HepG2 (cell line): ENCODE measurements around the gene TFPI. TPM values are rescaled to one million over a fixed set of nuclear protein-coding genes. Genes with fewer than 3 reads are reported as not detected.

Experiments used
- ATAC-seq: fragments of 200-7000 bp; cut with Tn5 transposase; 3 replicates; pipeline ENCODE4 v1.9.1; 2020; ENCODE audit warnings: mild to moderate bottlenecking, moderate library complexity
- BruUV-seq: library from RNA; stranded (reverse); fragments of 400-500 nt; replicated peaks from 2 replicates; lab custom pipeline; 2021; lab: Mats Ljungman, UMichigan
- CTCF ChIA-PET: fragments of 300-600 bp; formaldehyde crosslinking; extraction: SDS; loops from one replicate; lab custom pipeline; 2021; ENCODE audit warnings: low total read pairs, inconsistent platforms, low intra/inter-chr PET ratio; lab: Yijun Ruan, JAX
- POLR2A ChIA-PET: fragments of 350-600 bp; sonication (Branson Sonifier 250); formaldehyde crosslinking; loops from one replicate; lab custom pipeline; 2020; ENCODE audit warnings: antibody characterized with exemption, inconsistent platforms; lab: Yijun Ruan, JAX
- DNase-seq: peaks from one replicate; pipeline ENCODE4 v3.0.0-alpha.2; 2015; ENCODE audit warnings: low spot score
- FAIRE-seq: peaks from 3 replicates; lab custom pipeline; 2011; peaks lifted over from hg19 to GRCh38; lab: Jason Lieb, UNC
- H2AFZ ChIP-seq: one replicate; pipeline ENCODE4 v1.6.1; 2011; ENCODE audit warnings: low read length, inconsistent platforms
- H3K27ac ChIP-seq: fragments of 300-600 bp; 3 replicates; pipeline ENCODE4 v1.8.0; 2011; ENCODE audit warnings: mixed run types, mild to moderate bottlenecking, mixed read lengths, low read length, inconsistent platforms; ENCODE audit not compliant: insufficient read depth; ENCODE audit errors: extremely low read length
- H3K27me3 ChIP-seq, 2 experiments: fragments of 200-600 bp in 1 of 2; 2 replicates in 1 of 2; 3 replicates in 1 of 2; pipeline versions ENCODE4 v1.6.0 to v1.8.0; 2011; ENCODE audit warnings: low read length in 2 of 2, mild to moderate bottlenecking in 2 of 2, moderate library complexity in 2 of 2, inconsistent platforms in 1 of 2; ENCODE audit not compliant: insufficient read depth in 2 of 2, control insufficient read depth in 1 of 2
- H3K36me3 ChIP-seq, 2 experiments: fragments of 200-600 bp in 1 of 2; replicated peaks in 1 of 2; 2 replicates in 1 of 2; 3 replicates in 1 of 2; pipeline versions ENCODE4 v1.5.1 to v1.8.0; 2011; ENCODE audit warnings: low read length in 2 of 2, inconsistent platforms in 1 of 2; ENCODE audit not compliant: insufficient read depth in 2 of 2, control insufficient read depth in 1 of 2
- H3K4me1 ChIP-seq: 2 replicates; pipeline ENCODE4 v1.5.1; 2012; ENCODE audit warnings: low read length, inconsistent platforms; ENCODE audit not compliant: insufficient read depth
- H3K4me2 ChIP-seq: 2 replicates; pipeline ENCODE4 v1.6.0; 2011; ENCODE audit warnings: low read depth, low read length, inconsistent platforms
- H3K4me3 ChIP-seq, 3 experiments: fragments of 200-600 bp in 1 of 3; sonication (generic), shearing (Covaris generic) in 1 of 3; replicated peaks in 1 of 3; 2 replicates each; pipeline ENCODE4 v1.5.1; 2011 to 2016; ENCODE audit warnings: low read length in 3 of 3, inconsistent platforms in 2 of 3, low read depth in 2 of 3, mild to moderate bottlenecking in 2 of 3, control low read depth in 1 of 3, mixed read lengths in 1 of 3; ENCODE audit not compliant: insufficient read depth in 1 of 3
- H3K79me2 ChIP-seq: one replicate; pipeline ENCODE4 v1.6.1; 2011; ENCODE audit warnings: low read length, inconsistent platforms; ENCODE audit not compliant: insufficient read depth
- H3K9ac ChIP-seq: 2 replicates; pipeline ENCODE4 v1.6.0; 2011; ENCODE audit warnings: mild to moderate bottlenecking, low read depth, low read length, inconsistent platforms; ENCODE audit not compliant: insufficient read depth
- H3K9me3 ChIP-seq: 2 replicates; pipeline ENCODE4 v1.5.1; 2012; ENCODE audit warnings: mild to moderate bottlenecking, low read length
- H4K20me1 ChIP-seq: 2 replicates; pipeline ENCODE4 v1.6.0; 2011; ENCODE audit warnings: inconsistent platforms, mild to moderate bottlenecking, low read length, moderate library complexity; ENCODE audit not compliant: insufficient read depth
- KDM6A ChIP-seq: IDR thresholded peaks from 2 replicates; pipeline ENCODE4 v1.6.1; 2016; ENCODE audit warnings: low read depth
- MBD4 ChIP-seq: IDR thresholded peaks from 2 replicates; pipeline ENCODE4 v1.6.1; 2012; ENCODE audit warnings: low read length, inconsistent platforms, borderline replicate concordance
- RBM22 ChIP-seq: fragments of 200-400 bp; formaldehyde crosslinking; optimal IDR thresholded peaks from 2 replicates; pipeline ENCODE3; 2017; ENCODE audit warnings: mild to moderate bottlenecking, low read length, moderate library complexity
- SKI ChIP-seq: fragments of 450-650 bp; IDR thresholded peaks from one replicate; pipeline ENCODE4 v1.6.1; 2018; ENCODE audit warnings: mild to moderate bottlenecking; ENCODE audit not compliant: partially characterized antibody
- SSRP1 ChIP-seq: IDR thresholded peaks from 2 replicates; pipeline ENCODE4 v1.6.1; 2016; ENCODE audit warnings: control low read depth
- ZNF547 ChIP-seq: sonication (generic); formaldehyde crosslinking; IDR thresholded peaks from 2 replicates; pipeline ENCODE4 v1.5.1; 2020; ENCODE audit warnings: mild to moderate bottlenecking, missing genetic modification reagents
- ZNF740 ChIP-seq: sonication (generic); formaldehyde crosslinking; IDR thresholded peaks from 2 replicates; pipeline ENCODE4 v1.4.0; 2020; ENCODE audit warnings: missing genetic modification reagents
- ZNF883 ChIP-seq: sonication (generic); formaldehyde crosslinking; IDR thresholded peaks from 2 replicates; pipeline ENCODE4 v1.5.1; 2020; ENCODE audit warnings: mild to moderate bottlenecking, missing genetic modification reagents; ENCODE audit errors: not compliant biosample characterization
- WGBS: methylation state at CpG from one replicate; pipeline ENCODE4 v1.1.6; 2017; ENCODE audit warnings: low lambda C conversion rate; 5-methylcytosine and 5-hydroxymethylcytosine counted together
- in situ Hi-C: cut with HindIII; loops from 2 replicates; pipeline ENCODE4 v1.10.0; 2017; ENCODE audit warnings: low pct_unique_long_range_greater_than_20kb; ENCODE audit not compliant: extremely low pct_ligation_motif_present
- intact Hi-C: fragments of 100-400 bp; cut with micrococcal nuclease; formaldehyde crosslinking; loops from one replicate; pipeline ENCODE4 v1.10.0; 2022; ENCODE audit not compliant: unreplicated experiment
- polyA plus RNA-seq, 8 experiments: library from polyadenylated mRNA; depleted of rRNA in 3 of 8; stranded (reverse) in 7 of 8; unstranded in 1 of 8; fragments of >200 nt; fragmentation: Illumina TruSeq in 4 of 8; extraction: Trizol in 4 of 8; gene quantifications; 2 replicates each; pipeline versions ENCODE4 v1.2.1 to v1.2.3, GENCODE V29; 2011 to 2016; ENCODE audit warnings: low read depth in 4 of 8, missing spikeins in 1 of 8, mixed read lengths in 1 of 8; ENCODE audit not compliant: insufficient read depth in 1 of 8
- total RNA-seq, 5 experiments: library from RNA; depleted of rRNA; stranded (reverse); fragments of >200 nt; fragmentation: Illumina TruSeq; extraction: Trizol; gene quantifications; 2 replicates each; pipeline ENCODE4 v1.2.3, GENCODE V29; 2016; ENCODE audit warnings: low read depth in 1 of 5
- TF ChIP-seq, protein P1 (sequence below): sonication (generic); formaldehyde crosslinking; IDR thresholded peaks from 2 replicates; pipeline ENCODE4 v1.8.1; 2023; ENCODE audit warnings: mild to moderate bottlenecking, inconsistent platforms, moderate library complexity, missing genetic modification reagents, borderline replicate concordance
- TF ChIP-seq, protein P2 (sequence below): sonication (generic); formaldehyde crosslinking; IDR thresholded peaks from 2 replicates; pipeline ENCODE4 v1.5.0; 2020; ENCODE audit warnings: missing genetic modification reagents
- TF ChIP-seq, protein P3 (sequence below): sonication (generic); formaldehyde crosslinking; IDR thresholded peaks from 2 replicates; pipeline ENCODE4 v1.8.0; 2022; ENCODE audit warnings: missing genetic modification reagents, mild to moderate bottlenecking, moderate library complexity, borderline replicate concordance

The TFPI gene
- total and polyA plus RNA-seq, 2 of the 13 experiments (the other 11 are each of a cell fraction or from before 2014, with no cell fraction given) = 301 to 436 TPM

DNA sequence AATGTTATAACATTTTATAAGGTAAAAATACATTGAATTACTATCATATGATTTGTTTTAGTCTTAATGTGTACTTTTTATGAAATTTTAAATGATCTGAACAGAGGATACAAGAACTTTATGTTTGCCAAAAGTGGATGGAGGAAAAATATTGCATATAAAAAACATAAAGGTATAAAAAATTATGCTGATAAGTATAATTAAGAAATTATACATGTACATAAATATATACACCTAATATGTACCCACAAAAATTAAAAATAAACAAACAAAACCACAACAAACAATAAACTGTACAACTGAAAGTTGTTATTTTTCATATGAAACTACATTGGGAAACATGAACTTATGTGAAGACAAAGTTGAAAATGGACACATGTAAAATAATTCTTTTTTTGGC is 68.0 kb downstream of the TFPI start (continued):
- TF ChIP-seq ZNF547 (CRISPR knock-in tag) = no peak
- TF ChIP-seq ZNF740 (CRISPR knock-in tag) = no peak
- TF ChIP-seq, protein P1, sequence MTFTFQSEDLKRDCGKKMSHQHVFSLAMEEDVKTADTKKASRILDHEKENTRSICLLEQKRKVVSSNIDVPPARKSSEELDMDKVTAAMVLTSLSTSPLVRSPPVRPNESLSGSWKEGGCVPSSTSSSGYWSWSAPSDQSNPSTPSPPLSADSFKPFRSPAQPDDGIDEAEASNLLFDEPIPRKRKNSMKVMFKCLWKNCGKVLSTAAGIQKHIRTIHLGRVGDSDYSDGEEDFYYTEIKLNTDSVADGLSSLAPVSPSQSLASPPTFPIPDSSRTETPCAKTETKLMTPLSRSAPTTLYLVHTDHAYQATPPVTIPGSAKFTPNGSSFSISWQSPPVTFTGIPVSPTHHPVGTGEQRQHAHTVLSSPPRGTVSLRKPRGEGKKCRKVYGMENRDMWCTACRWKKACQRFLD (CRISPR knock-in tag) = no peak
- TF ChIP-seq, protein P2, sequence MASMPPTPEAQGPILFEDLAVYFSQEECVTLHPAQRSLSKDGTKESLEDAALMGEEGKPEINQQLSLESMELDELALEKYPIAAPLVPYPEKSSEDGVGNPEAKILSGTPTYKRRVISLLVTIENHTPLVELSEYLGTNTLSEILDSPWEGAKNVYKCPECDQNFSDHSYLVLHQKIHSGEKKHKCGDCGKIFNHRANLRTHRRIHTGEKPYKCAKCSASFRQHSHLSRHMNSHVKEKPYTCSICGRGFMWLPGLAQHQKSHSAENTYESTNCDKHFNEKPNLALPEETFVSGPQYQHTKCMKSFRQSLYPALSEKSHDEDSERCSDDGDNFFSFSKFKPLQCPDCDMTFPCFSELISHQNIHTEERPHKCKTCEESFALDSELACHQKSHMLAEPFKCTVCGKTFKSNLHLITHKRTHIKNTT = no peak
- TF ChIP-seq, protein P3, sequence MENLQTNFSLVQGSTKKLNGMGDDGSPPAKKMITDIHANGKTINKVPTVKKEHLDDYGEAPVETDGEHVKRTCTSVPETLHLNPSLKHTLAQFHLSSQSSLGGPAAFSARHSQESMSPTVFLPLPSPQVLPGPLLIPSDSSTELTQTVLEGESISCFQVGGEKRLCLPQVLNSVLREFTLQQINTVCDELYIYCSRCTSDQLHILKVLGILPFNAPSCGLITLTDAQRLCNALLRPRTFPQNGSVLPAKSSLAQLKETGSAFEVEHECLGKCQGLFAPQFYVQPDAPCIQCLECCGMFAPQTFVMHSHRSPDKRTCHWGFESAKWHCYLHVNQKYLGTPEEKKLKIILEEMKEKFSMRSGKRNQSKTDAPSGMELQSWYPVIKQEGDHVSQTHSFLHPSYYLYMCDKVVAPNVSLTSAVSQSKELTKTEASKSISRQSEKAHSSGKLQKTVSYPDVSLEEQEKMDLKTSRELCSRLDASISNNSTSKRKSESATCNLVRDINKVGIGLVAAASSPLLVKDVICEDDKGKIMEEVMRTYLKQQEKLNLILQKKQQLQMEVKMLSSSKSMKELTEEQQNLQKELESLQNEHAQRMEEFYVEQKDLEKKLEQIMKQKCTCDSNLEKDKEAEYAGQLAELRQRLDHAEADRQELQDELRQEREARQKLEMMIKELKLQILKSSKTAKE = no peak

DNA sequence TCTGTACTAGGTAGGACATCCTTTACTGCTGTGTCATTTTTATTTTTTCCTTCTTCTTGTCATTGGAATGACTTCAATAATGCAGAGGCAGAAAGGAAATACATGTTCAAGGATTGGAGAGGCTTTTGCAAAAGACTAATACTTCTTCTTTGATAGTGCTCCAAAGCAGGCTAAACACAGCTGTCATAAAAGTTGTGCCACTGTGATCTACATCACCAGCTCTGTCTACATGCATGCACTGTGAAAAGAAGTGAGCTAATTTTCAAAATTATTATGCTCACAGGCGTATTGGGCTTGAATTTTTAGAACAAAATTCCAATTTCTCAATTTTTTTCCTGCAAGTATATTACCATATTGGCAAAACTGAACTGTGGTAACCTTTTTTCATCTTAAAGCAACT is 68.7 kb downstream of the TFPI start:
- Histone ChIP-seq H4K20me1 (peaks cover 22% of the 10 kb centered on the region), H3K9me3 (no peaks in the 10 kb centered on the region), H3K79me2 (no peaks in the 10 kb centered on the region), H3K9ac (no peak overlapping the region), H3K27ac (no peak overlapping the region), H3K36me3 (peaks cover 4 to 76% of the 10 kb centered on the region in 2 experiments), H3K4me2 (no peak overlapping the region), H3K27me3 (no peaks in the 10 kb centered on the region), H3K4me3 (no peak overlapping the region), H2AFZ (no peak overlapping the region), H3K4me1 (no peaks in the 10 kb centered on the region)
- ChIA-PET CTCF (no interaction called here), POLR2A (no interaction called here)
- FAIRE-seq (no peak), DNase-seq (no peak), ATAC-seq (peak; percentile 50; the same call in 1 of the 3 replicates)
- intact Hi-C loops = no loop called here
- TF ChIP-seq ZNF883 (CRISPR knock-in tag) = no peak
- TF ChIP-seq KDM6A = no peak
- TF ChIP-seq SKI = no peak
- TF ChIP-seq SSRP1 = 0 out of 2 replicates have a peak, but pooled peaks have one; percentile 39
- 0 out of 2 replicates have a peak, but pooled peaks have one; percentile 56 for TF ChIP-seq MBD4
- peak; percentile 64 for TF ChIP-seq RBM22
- in situ Hi-C loops = no loop called here
- BruUV-seq = no TSS peak
- WGBS = 96% methylated on average over 1 of the region's 1 CpG
